Measurements from ENCODE around the gene GOLGA6D.

DNA sequence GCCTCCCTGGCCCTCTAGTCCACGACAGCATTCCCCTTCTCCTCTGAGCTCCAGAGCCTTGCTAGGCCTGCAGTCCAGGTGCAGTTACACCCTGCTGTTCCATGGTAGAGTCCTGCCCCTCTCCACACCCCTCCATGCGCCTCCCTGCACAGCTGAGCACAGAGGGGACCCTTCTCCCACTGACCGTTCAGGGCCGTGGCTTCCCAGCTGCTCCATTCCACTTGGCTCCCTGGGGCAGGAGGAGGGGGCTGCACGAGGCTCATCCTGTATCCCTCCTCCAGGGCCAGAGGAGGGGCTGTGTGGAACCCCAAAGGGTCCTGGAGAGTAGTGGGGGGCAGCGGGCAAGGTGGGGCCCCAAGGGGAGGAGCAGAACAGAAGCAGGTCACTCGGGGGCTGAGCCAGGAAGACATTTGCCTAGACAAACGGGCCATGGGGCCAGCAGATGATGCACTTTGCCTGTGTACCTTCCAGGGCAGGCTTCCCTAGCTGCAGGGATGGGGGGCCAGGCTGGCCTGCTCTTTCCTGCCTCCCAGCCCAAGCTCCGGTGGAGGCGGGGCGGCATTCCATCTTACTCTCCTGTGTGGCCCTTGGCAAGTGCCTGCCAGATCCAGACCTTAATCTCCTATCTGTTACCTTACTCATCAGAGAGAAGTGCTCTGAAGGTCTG lies 45.2 kb upstream of the GOLGA6D start:
- TF ChIP-seq, protein P1, sequence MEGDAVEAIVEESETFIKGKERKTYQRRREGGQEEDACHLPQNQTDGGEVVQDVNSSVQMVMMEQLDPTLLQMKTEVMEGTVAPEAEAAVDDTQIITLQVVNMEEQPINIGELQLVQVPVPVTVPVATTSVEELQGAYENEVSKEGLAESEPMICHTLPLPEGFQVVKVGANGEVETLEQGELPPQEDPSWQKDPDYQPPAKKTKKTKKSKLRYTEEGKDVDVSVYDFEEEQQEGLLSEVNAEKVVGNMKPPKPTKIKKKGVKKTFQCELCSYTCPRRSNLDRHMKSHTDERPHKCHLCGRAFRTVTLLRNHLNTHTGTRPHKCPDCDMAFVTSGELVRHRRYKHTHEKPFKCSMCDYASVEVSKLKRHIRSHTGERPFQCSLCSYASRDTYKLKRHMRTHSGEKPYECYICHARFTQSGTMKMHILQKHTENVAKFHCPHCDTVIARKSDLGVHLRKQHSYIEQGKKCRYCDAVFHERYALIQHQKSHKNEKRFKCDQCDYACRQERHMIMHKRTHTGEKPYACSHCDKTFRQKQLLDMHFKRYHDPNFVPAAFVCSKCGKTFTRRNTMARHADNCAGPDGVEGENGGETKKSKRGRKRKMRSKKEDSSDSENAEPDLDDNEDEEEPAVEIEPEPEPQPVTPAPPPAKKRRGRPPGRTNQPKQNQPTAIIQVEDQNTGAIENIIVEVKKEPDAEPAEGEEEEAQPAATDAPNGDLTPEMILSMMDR (conservative IDR thresholded peaks at IDR 0.05): no peak
- TF ChIP-seq ZFX (IDR thresholded peaks at IDR 0.05): no peak

All from C4-2B (cell line).